ENCODE data around the gene DYNLT4. TPM values are rescaled to one million over a fixed set of nuclear protein-coding genes. Genes with fewer than 3 reads are reported as not detected.

The DYNLT4 gene
- total RNA-seq, 2 experiments from 2014 or later: 1.8 to 2.3 TPM

DNA sequence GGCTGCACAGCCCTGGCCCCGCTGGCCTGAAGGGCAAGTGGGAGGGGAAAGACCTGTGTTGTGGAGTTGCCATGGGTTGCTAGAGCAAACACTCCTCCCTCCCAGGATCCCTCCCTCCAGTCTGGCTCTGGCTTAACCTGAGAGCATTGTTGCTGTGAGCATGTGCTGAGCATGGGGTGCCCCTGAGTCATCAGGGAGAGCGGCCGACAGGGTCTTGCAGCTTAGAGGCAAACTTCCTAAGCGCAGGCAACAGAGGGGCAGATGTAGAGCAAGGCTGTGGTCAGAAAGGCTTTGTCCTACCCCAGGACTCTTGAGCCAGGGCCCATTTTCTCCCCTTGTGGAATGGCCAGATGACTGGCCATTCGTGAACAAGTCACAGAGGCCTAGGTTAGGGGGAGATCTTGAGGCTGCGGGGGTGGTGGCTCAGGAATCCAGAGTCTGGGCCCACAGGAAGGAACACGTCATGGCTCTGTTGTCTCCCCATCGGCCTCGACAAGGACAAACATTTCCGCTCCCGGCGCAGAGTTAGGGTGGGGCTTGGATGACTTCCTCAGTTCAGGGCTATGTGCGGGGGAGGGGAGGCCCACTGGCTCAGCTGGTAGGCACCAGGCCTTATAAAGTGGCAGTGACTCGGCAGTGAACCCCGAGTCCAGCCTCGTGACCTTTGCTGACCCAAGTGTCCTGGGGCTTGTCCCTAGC, 362 bp upstream of the DYNLT4 start:
- H3K4me3 Mint-ChIP-seq: peak overlapping the region; percentile 65
- ChIA-PET CTCF (interaction anchor here (1.5 to 4.1 kb wide), 5 partner anchors 7 to 76 kb away, joined by 3 to 66 read pairs (median 13); partner anchors contain the start of genes PLK3 and RNU5D-1), POLR2A (interaction anchor here (0.6 to 16.7 kb wide), 11 partner anchors 8 to 532 kb away, joined by 3 to 713 read pairs (median 24); partner anchors contain the start of genes HECTD3, MUTYH, PLK3 and RNU5D-1)
- H3K36me3 Mint-ChIP-seq (ENCODE audit: low read depth): peaks cover 68% of the 10 kb centered on the region
- no peaks in the 10 kb centered on the region for H3K27me3 Mint-ChIP-seq (ENCODE audit: low read depth)
- DNase-seq: peak; percentile 94
- peak; percentile 52 for ATAC-seq
- H3K9me3 Mint-ChIP-seq (ENCODE audit: insufficient read depth): no peaks in the 10 kb centered on the region
- H3K4me1 Mint-ChIP-seq (ENCODE audit: low read depth): peaks cover 87% of the 10 kb centered on the region
- peak overlapping the region; percentile 100 for H3K27ac Mint-ChIP-seq

DNA sequence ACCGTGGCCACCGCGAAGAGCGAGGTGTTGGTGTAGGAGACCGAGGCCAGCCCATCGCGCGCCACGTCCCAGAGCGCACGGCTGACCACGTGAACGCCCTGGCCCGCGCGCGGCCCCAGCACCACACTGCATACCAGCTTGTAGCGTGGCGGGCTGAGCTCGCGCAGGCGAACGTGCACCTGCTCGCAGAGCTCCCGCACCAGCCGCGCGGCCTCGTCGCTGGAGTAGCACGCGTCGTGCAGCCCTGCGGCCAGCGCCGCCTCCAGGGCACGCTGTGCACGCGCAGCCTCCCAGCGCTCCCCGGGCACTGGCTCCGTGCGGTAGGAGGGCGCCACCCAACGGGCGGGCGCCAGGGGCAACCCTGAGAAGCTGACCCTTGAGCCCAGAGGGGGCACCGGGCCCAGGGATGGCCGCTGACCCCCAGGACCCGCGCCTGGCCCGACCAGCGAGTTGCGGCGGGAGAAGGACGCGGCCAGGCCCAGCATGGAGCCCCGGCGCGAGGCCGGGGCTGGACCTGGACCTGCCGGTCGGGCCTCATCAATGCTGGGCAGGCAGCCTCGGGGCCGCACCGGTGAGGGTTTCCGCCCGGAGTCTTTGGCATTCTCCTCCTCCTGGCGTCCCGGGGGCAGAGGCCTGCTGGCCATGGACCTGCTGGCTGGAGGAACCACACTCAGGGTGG, 987 bp downstream of the DYNLT4 start:
- Mint-ChIP-seq H3K9me3 (ENCODE audit: insufficient read depth) (no peaks in the 10 kb centered on the region), H3K4me3 (no peak overlapping the region), H3K36me3 (ENCODE audit: low read depth) (peaks cover 74% of the 10 kb centered on the region), H3K4me1 (ENCODE audit: low read depth) (peaks cover 83% of the 10 kb centered on the region), H3K27me3 (ENCODE audit: low read depth) (no peaks in the 10 kb centered on the region), H3K27ac (peak overlapping the region; percentile 100)
- DNase-seq: no peak
- ATAC-seq: no peak
- ChIA-PET POLR2A (interaction anchor here (0.7 to 16.7 kb wide), 9 partner anchors 7 to 85 kb away, joined by 3 to 713 read pairs (median 44); partner anchors contain the start of genes PLK3, RNU5D-1 and RPS8), CTCF (interaction anchor here (1.0 to 4.1 kb wide), 4 partner anchors 8 to 22 kb away, joined by 3 to 20 read pairs (median 3); partner anchors contain the start of gene BEST4)

DNA sequence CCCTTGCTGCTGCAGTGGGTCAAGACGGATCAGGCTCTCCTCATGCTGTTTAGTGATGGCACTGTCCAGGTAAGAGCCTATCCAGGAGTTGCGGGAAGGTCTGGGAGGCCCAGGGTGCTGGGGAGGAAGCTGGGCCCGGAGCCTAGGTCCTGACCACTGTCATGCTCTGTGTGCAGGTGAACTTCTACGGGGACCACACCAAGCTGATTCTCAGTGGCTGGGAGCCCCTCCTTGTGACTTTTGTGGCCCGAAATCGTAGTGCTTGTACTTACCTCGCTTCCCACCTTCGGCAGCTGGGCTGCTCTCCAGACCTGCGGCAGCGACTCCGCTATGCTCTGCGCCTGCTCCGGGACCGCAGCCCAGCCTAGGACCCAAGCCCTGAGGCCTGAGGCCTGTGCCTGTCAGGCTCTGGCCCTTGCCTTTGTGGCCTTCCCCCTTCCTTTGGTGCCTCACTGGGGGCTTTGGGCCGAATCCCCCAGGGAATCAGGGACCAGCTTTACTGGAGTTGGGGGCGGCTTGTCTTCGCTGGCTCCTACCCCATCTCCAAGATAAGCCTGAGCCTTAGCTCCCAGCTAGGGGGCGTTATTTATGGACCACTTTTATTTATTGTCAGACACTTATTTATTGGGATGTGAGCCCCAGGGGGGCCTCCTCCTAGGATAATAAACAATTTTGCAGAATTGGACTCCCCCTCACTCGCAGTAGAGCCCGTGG, 1.7 kb downstream of the DYNLT4 start:
- ChIA-PET CTCF (interaction anchor here (1.1 kb wide), 1 partner anchor 8 kb away, joined by 3 read pairs; no protein-coding TSS in a partner anchor), POLR2A (interaction anchor here (1.7 to 16.7 kb wide), 6 partner anchors 8 to 84 kb away, joined by 4 to 713 read pairs (median 28); partner anchors contain the start of genes RNU5D-1 and RPS8)
- DNase-seq (no peak), ATAC-seq (no peak)
- Mint-ChIP-seq H3K4me1 (ENCODE audit: low read depth) (peaks cover 76% of the 10 kb centered on the region), H3K36me3 (ENCODE audit: low read depth) (peaks cover 75% of the 10 kb centered on the region), H3K27ac (peak overlapping the region; percentile 68), H3K27me3 (ENCODE audit: low read depth) (no peaks in the 10 kb centered on the region), H3K4me3 (no peak overlapping the region), H3K9me3 (ENCODE audit: insufficient read depth) (no peaks in the 10 kb centered on the region)

DNA sequence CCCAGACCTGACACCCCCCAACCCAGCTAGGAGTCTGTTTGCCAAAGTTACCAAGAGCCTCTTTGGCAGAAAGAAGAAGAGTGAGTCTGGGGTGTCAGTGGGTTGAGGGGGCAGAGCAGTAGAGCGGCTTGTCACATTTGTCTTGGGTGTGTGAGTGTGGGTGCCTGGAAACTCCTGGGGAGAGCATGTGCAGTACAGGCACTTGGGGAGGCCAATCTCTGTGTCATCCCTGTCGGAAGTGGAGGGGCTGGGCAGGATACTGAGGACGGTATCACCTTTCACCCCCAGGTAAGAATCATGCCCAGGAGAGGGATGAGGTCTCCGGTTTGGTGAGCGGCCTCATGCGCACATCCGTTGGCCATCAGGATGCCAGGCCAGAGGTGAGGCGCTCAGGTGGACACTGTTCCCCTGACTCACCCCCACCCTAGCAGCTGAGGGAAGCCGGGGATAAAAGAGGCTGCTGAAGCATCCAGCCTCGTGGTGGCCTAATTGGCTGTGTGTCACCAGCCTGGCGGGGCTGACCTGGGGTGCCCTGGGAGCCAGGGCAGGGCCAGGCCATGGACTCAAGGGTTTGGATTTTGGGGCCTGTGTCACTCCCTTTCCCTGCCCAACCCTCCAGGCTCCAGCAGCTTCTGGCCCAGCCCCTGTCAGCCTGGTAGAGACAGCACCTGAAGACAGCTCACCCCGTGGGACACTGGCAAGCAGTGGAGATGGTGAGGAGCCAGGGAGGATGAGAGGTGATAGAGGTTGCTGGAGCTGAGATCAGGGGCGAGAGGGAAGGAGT, 3.6 kb downstream of the DYNLT4 start:
- DNase-seq (no peak), ATAC-seq (no peak)
- Mint-ChIP-seq H3K27ac (peak overlapping the region; percentile 70), H3K4me3 (peak overlapping the region; percentile 96), H3K9me3 (ENCODE audit: insufficient read depth) (no peaks in the 10 kb centered on the region), H3K36me3 (ENCODE audit: low read depth) (peaks cover 62% of the 10 kb centered on the region), H3K27me3 (ENCODE audit: low read depth) (no peaks in the 10 kb centered on the region), H3K4me1 (ENCODE audit: low read depth) (peaks cover 69% of the 10 kb centered on the region)
- POLR2A ChIA-PET: interaction anchor here (1.9 to 16.7 kb wide), 4 partner anchors 10 to 82 kb away, joined by 9 to 713 read pairs (median 11); no protein-coding TSS in a partner anchor
- CTCF ChIA-PET: no interaction called here

DNA sequence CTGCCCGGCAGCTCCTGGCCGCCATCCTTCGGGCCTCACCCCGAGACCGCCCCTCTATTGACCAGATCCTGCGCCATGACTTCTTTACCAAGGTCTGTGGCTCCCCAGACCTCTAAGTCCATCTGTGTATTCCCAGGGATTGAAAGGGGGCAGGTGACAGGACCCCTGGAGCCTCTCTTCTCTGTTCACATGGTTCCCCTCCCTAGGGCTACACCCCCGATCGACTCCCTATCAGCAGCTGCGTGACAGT, 4.2 kb downstream of the DYNLT4 start:
- no peaks in the 10 kb centered on the region for H3K9me3 Mint-ChIP-seq (ENCODE audit: insufficient read depth)
- DNase-seq: no peak
- peaks cover 67% of the 10 kb centered on the region for H3K4me1 Mint-ChIP-seq (ENCODE audit: low read depth)
- H3K36me3 Mint-ChIP-seq (ENCODE audit: low read depth): peaks cover 58% of the 10 kb centered on the region
- ChIA-PET CTCF (interaction anchor here (0.9 kb wide), 1 partner anchor 16 kb away, joined by 4 read pairs; no protein-coding TSS in a partner anchor), POLR2A (interaction anchor here (0.9 to 16.7 kb wide), 5 partner anchors 8 to 81 kb away, joined by 3 to 713 read pairs (median 10); partner anchors contain the start of genes BTBD19 and DYNLT4)
- H3K27ac Mint-ChIP-seq: peak overlapping the region; percentile 70
- H3K27me3 Mint-ChIP-seq (ENCODE audit: low read depth): no peaks in the 10 kb centered on the region
- H3K4me3 Mint-ChIP-seq: peak overlapping the region; percentile 96
- ATAC-seq: no peak

DNA sequence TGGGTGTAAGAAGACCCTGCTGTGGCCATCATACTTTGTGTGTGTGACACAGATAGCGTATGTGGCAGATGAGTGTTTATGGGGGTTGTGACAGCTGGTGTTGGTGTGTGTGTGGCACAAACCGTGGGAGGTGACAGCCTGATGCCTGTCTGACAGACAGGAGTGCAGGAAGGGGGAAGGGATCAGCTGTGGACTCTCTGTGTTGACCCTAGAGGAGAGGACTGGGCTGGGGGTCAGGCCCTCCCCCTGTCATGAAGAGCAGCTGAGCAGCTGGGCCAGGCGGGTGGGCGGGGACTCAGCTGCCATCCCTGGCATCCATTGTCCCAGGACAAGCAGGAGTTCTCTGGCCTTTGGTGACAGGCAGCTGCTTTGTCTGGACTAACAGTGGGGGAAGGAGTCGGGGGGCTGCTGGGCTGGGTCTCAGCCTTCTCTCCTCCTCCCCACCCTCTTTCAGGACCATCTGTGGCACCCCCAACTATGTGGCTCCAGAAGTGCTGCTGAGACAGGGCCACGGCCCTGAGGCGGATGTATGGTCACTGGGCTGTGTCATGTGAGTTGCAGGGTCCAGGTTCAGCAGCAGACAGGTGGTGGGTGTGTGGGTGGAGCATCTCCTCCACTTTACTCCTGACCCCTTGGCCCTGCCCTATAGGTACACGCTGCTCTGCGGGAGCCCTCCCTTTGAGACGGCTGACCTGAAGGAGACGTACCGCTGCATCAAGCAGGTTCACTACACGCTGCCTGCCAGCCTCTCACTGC, 4.7 kb downstream of the DYNLT4 start:
- Mint-ChIP-seq H3K27me3 (ENCODE audit: low read depth) (no peaks in the 10 kb centered on the region), H3K9me3 (ENCODE audit: insufficient read depth) (no peaks in the 10 kb centered on the region), H3K27ac (peak overlapping the region; percentile 96), H3K4me3 (peak overlapping the region; percentile 96), H3K4me1 (ENCODE audit: low read depth) (peaks cover 62% of the 10 kb centered on the region), H3K36me3 (ENCODE audit: low read depth) (peaks cover 53% of the 10 kb centered on the region)
- no peak for ATAC-seq
- ChIA-PET CTCF (interaction anchor here (0.9 kb wide), 1 partner anchor 17 kb away, joined by 4 read pairs; no protein-coding TSS in a partner anchor), POLR2A (interaction anchor here (0.9 to 16.7 kb wide), 4 partner anchors 9 to 81 kb away, joined by 3 to 713 read pairs (median 120); partner anchors contain the start of genes BTBD19 and DYNLT4)
- DNase-seq: no peak

DNA sequence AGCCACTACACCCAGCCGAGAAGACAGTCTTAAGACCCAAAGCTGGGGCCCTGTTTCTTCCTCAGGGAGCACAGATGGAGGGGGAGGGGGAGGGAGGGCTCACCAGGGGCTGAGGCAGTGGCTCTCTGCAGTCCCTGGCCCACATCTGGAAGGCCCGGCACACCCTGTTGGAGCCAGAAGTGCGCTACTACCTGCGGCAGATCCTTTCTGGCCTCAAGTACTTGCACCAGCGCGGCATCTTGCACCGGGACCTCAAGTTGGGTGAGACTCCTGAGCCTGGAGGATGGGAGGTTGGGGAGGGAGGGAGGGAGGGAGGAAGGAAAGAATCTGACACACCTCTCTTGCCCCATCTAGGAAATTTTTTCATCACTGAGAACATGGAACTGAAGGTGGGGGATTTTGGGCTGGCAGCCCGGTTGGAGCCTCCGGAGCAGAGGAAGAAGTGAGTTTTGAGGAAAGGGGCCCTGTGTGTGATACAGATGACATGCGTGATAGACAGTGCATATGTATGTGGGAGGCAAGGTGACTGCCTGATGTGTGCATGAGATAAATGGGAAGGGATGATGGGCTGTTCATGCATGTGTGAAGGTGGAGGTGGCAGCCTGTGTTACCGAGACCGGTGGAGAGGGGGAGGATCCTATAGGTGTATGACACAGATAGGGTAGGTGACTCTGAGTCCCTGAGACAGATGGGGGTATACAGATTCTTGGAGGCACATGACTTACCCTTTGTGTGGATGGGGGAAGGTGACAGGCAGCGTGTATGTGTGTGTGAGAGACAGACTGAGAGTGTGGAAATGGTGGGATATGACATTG, 5.5 kb downstream of the DYNLT4 start:
- Mint-ChIP-seq H3K9me3 (ENCODE audit: insufficient read depth) (no peaks in the 10 kb centered on the region), H3K4me1 (ENCODE audit: low read depth) (peaks cover 54% of the 10 kb centered on the region), H3K36me3 (ENCODE audit: low read depth) (peaks cover 45% of the 10 kb centered on the region), H3K4me3 (peak overlapping the region; percentile 96), H3K27ac (peak overlapping the region; percentile 96), H3K27me3 (ENCODE audit: low read depth) (no peaks in the 10 kb centered on the region)
- no peak for ATAC-seq
- CTCF ChIA-PET: interaction anchor here (0.9 to 3.5 kb wide), 6 partner anchors 8 to 26 kb away, joined by 4 to 66 read pairs (median 28); partner anchors contain the start of genes BEST4, BTBD19 and RPS8
- POLR2A ChIA-PET: interaction anchor here (0.6 to 16.7 kb wide), 12 partner anchors 10 to 142 kb away, joined by 3 to 713 read pairs (median 12); partner anchors contain the start of genes BEST4, BTBD19, DYNLT4 and RNU5D-1
- no peak for DNase-seq

DNA sequence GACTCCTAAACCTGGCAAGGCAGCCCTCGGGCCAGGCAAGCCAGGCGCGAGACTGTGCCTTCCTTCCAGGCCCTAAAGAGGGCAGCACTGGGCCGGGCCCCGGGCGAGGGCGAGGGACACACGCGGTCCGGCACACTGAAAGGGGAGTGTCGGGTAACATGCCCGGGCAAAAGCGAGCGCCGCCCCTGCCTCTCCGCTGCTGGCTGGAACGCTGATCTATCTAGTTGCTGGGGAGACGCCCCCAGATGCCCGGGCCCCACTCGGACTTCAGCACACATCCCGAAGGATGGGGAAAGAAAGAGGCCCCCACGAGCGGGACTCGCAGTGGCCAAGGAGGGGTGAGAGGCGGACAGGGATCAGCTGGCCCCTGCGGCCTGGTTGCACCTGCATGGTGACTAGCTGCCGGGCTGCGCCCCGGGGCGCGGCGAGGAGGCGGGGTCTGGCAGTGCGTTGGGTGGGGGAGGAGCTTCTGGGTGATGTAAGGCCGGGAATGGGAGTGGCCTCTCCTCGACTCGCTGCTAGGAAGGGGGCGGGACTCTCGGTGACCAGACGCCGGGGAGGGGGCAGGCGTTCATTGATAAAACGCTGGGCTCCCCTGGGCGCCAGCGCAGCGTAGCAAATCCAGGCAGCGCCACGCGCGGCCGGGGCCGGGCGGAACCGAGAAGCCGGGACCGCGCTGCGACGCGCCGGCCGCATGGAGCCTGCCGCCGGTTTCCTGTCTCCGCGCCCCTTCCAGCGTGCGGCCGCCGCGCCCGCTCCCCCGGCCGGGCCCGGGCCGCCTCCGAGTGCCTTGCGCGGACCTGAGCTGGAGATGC, 7.2 kb downstream of the DYNLT4 start, which contains the start of gene PLK3:
Gene PLK3 (plus strand): TSS at position 608 of the 815 bp plus-strand sequence. CDS start 87 bp downstream, at position 695.
- Mint-ChIP-seq H3K27me3 (ENCODE audit: low read depth) (no peaks in the 10 kb centered on the region), H3K4me3 (peak within 1 kb of the TSS; percentile 96), H3K27ac (peak within 1 kb of the TSS; percentile 100)

More for the DNA sequence above, 7.2 kb downstream of the DYNLT4 start, which contains the start of gene PLK3:
- DNase-seq (peak; percentile 99), ATAC-seq (peak; percentile 77)
- Mint-ChIP-seq H3K4me1 (ENCODE audit: low read depth) (peaks cover 42% of the 10 kb centered on the region), H3K36me3 (ENCODE audit: low read depth) (peaks cover 32% of the 10 kb centered on the region), H3K9me3 (ENCODE audit: insufficient read depth) (no peaks in the 10 kb centered on the region)
- ChIA-PET POLR2A (interaction anchor here (0.6 to 16.7 kb wide), 21 partner anchors 9 to 540 kb away, joined by 3 to 713 read pairs (median 5); partner anchors contain the start of genes BEST4, BTBD19, DYNLT4 and EIF2B3), CTCF (interaction anchor here (0.6 to 3.5 kb wide), 24 partner anchors 9 to 598 kb away, joined by 3 to 66 read pairs (median 4); partner anchors contain the start of genes BEST4, BTBD19, EIF2B3 and HECTD3)
